Fibroblast of lung (primary cell): ENCODE results near the gene VANGL1. TPM values are rescaled to one million over a fixed set of nuclear protein-coding genes. Genes with fewer than 3 reads are reported as not detected.

Experiments used
- DNase-seq, 2 donors: peaks; one replicate each; pipeline versions ENCODE4 v3.0.0 to v3.0.0-alpha.2; 2010; ENCODE audit warnings: low read depth in 2 of 2
- H2AFZ ChIP-seq: 2 replicates; pipeline ENCODE4 v1.5.1; 2012; ENCODE audit warnings: low read length, control low read depth, inconsistent platforms
- H3K27ac ChIP-seq: 2 replicates; pipeline ENCODE4 v1.5.1; 2011; ENCODE audit warnings: low read length, control low read depth; ENCODE audit not compliant: insufficient read depth
- H3K27me3 ChIP-seq: 2 replicates; pipeline ENCODE4 v1.5.1; 2011; ENCODE audit warnings: mild to moderate bottlenecking, low read length; ENCODE audit not compliant: control insufficient read depth, insufficient read depth
- H3K36me3 ChIP-seq: 2 replicates; pipeline ENCODE4 v1.5.1; 2011; ENCODE audit warnings: low read length; ENCODE audit not compliant: control insufficient read depth, insufficient read depth
- H3K4me1 ChIP-seq: 2 replicates; pipeline ENCODE4 v1.5.1; 2011; ENCODE audit warnings: low read length; ENCODE audit not compliant: control insufficient read depth, insufficient read depth; ENCODE audit errors: extremely low read depth
- H3K4me2 ChIP-seq: 2 replicates; pipeline ENCODE4 v1.5.1; 2011; ENCODE audit warnings: low read length, control low read depth; ENCODE audit not compliant: insufficient read depth; ENCODE audit errors: extremely low read depth
- H3K4me3 ChIP-seq, 4 experiments: fragments of 200-600 bp in 1 of 4; sonication (generic) in 1 of 4; replicated peaks in 1 of 4; 2 replicates each; pipeline ENCODE4 v1.5.1; 2011 to 2016; ENCODE audit warnings: low read length in 4 of 4, low read depth in 3 of 4, mild to moderate bottlenecking in 3 of 4, control low read depth in 2 of 4, inconsistent platforms in 1 of 4, mixed read lengths in 1 of 4; ENCODE audit not compliant: insufficient read depth in 1 of 4; ENCODE audit errors: control extremely low read depth in 1 of 4
- H3K79me2 ChIP-seq: 2 replicates; pipeline ENCODE4 v1.5.1; 2012; ENCODE audit warnings: mild to moderate bottlenecking, low read length, inconsistent platforms; ENCODE audit not compliant: control insufficient read depth, insufficient read depth
- H3K9ac ChIP-seq: 2 replicates; pipeline ENCODE4 v1.5.1; 2011; ENCODE audit warnings: mild to moderate bottlenecking, low read length, control low read depth; ENCODE audit not compliant: insufficient read depth
- H3K9me3 ChIP-seq: 2 replicates; pipeline ENCODE4 v1.5.1; 2012; ENCODE audit warnings: low read depth, low read length; ENCODE audit not compliant: control insufficient read depth, insufficient read depth
- H4K20me1 ChIP-seq: 2 replicates; pipeline ENCODE4 v1.5.1; 2011; ENCODE audit warnings: low read length; ENCODE audit not compliant: control insufficient read depth, insufficient read depth; ENCODE audit errors: extremely low read depth
- CTCF ChIP-seq, 2 donors: IDR thresholded peaks in 1 of 2; conservative IDR thresholded peaks in 1 of 2; 1 replicate in 1 of 2; 2 replicates in 1 of 2; pipeline ENCODE4 v1.5.1; 2011 to 2012; ENCODE audit warnings: low read length in 2 of 2, control low read depth in 1 of 2, inconsistent platforms in 1 of 2, low read depth in 1 of 2, mild to moderate bottlenecking in 1 of 2
- EZH2 ChIP-seq: IDR thresholded peaks from 2 replicates; pipeline ENCODE4 v1.5.1; 2012; ENCODE audit warnings: low read length, control low read depth, mild to moderate bottlenecking; ENCODE audit errors: missing control alignments
- polyA plus RNA-seq, 2 donors: library from polyadenylated mRNA; depleted of rRNA in 1 of 2; stranded (reverse) in 1 of 2; unstranded in 1 of 2; fragments of >200 nt; gene quantifications; 2 replicates each; pipeline ENCODE4 v1.2.1, GENCODE V29; 2011 to 2012; ENCODE audit warnings: missing spikeins in 1 of 2
- total RNA-seq: library from RNA; depleted of rRNA; stranded (reverse); fragments of >200 nt; gene quantifications from 2 replicates; pipeline ENCODE4 v1.2.1, GENCODE V29; 2014

VANGL1 gene
- total and polyA plus RNA-seq, 2 donors (not counting 1 experiment from before 2014, with no cell fraction given) = 8.1 to 10.7 TPM

- no peaks in the 10 kb centered on the region for H4K20me1 ChIP-seq
- no peak overlapping the region for H3K27ac ChIP-seq
- H3K4me2 ChIP-seq = peak overlapping the region; percentile 89
- H3K27me3 ChIP-seq = peaks cover 2% of the 10 kb centered on the region
- no peak overlapping the region for H2AFZ ChIP-seq
- H3K4me3 ChIP-seq = peak overlapping the region; percentile 76 to 88 (median 86)
- peaks cover 26% of the 10 kb centered on the region for H3K79me2 ChIP-seq
- H3K36me3 ChIP-seq = no peaks in the 10 kb centered on the region
- H3K9me3 ChIP-seq = no peaks in the 10 kb centered on the region
- TF ChIP-seq CTCF (conservative IDR thresholded peaks at IDR 0.05 in 1 of 2, IDR thresholded peaks at IDR 0.05 in 1 of 2; ENCODE audit: low read depth in 1 of 2, low read length in 2 of 2) = no peak
- no peak for TF ChIP-seq EZH2
- DNase-seq = no peak
- H3K4me1 ChIP-seq = no peaks in the 10 kb centered on the region
- H3K9ac ChIP-seq = no peak overlapping the region
Observed at GRCh38 chr1:115643225-115643624, 1.5 kb downstream of the VANGL1 start.

- Histone ChIP-seq H3K4me1 (no peaks in the 10 kb centered on the region), H3K4me3 (peak overlapping the region in 1 of 4 experiments; percentile 76), H3K27me3 (peaks cover 2% of the 10 kb centered on the region), H2AFZ (no peak overlapping the region), H3K4me2 (peak overlapping the region; percentile 89), H3K36me3 (no peaks in the 10 kb centered on the region), H3K9ac (no peak overlapping the region), H4K20me1 (no peaks in the 10 kb centered on the region), H3K27ac (no peak overlapping the region), H3K79me2 (peaks cover 26% of the 10 kb centered on the region), H3K9me3 (no peaks in the 10 kb centered on the region)
- no peak for DNase-seq
- TF ChIP-seq CTCF (conservative IDR thresholded peaks at IDR 0.05 in 1 of 2, IDR thresholded peaks at IDR 0.05 in 1 of 2; ENCODE audit: low read depth in 1 of 2, low read length in 2 of 2) (no peak), EZH2 (no peak)
Observed at GRCh38 chr1:115643666-115644065, 1.9 kb downstream of the VANGL1 start.

- Histone ChIP-seq H3K4me1 (no peaks in the 10 kb centered on the region), H3K27me3 (peaks cover 2% of the 10 kb centered on the region), H3K79me2 (peaks cover 26% of the 10 kb centered on the region), H3K4me3 (no peak overlapping the region), H2AFZ (no peak overlapping the region), H4K20me1 (no peaks in the 10 kb centered on the region), H3K36me3 (no peaks in the 10 kb centered on the region), H3K4me2 (no peak overlapping the region), H3K9me3 (no peaks in the 10 kb centered on the region), H3K27ac (no peak overlapping the region), H3K9ac (no peak overlapping the region)
- DNase-seq = no peak
- TF ChIP-seq EZH2 = no peak
- TF ChIP-seq CTCF (conservative IDR thresholded peaks at IDR 0.05 in 1 of 2, IDR thresholded peaks at IDR 0.05 in 1 of 2; ENCODE audit: low read depth in 1 of 2, low read length in 2 of 2) = no peak
Observed at GRCh38 chr1:115644109-115644508, 2.3 kb downstream of the VANGL1 start.
